Fibroblast of lung (primary cell): ENCODE data around the gene TENM3. TPM values are rescaled to one million over a fixed set of nuclear protein-coding genes. Genes with fewer than 3 reads are reported as not detected.
A peak's percentile ranks its signal among the peaks of the same experiment; 100 is the strongest.

Experiments
- DNase-seq, 2 donors: peaks; one replicate each; pipeline versions ENCODE4 v3.0.0 to v3.0.0-alpha.2; 2010; ENCODE audit warnings: low read depth in 2 of 2
- H2AFZ ChIP-seq: 2 replicates; pipeline ENCODE4 v1.5.1; 2012; ENCODE audit warnings: low read length, control low read depth, inconsistent platforms
- H3K27ac ChIP-seq: 2 replicates; pipeline ENCODE4 v1.5.1; 2011; ENCODE audit warnings: low read length, control low read depth; ENCODE audit not compliant: insufficient read depth
- H3K27me3 ChIP-seq: 2 replicates; pipeline ENCODE4 v1.5.1; 2011; ENCODE audit warnings: mild to moderate bottlenecking, low read length; ENCODE audit not compliant: control insufficient read depth, insufficient read depth
- H3K36me3 ChIP-seq: 2 replicates; pipeline ENCODE4 v1.5.1; 2011; ENCODE audit warnings: low read length; ENCODE audit not compliant: control insufficient read depth, insufficient read depth
- H3K4me1 ChIP-seq: 2 replicates; pipeline ENCODE4 v1.5.1; 2011; ENCODE audit warnings: low read length; ENCODE audit not compliant: control insufficient read depth, insufficient read depth; ENCODE audit errors: extremely low read depth
- H3K4me2 ChIP-seq: 2 replicates; pipeline ENCODE4 v1.5.1; 2011; ENCODE audit warnings: low read length, control low read depth; ENCODE audit not compliant: insufficient read depth; ENCODE audit errors: extremely low read depth
- H3K4me3 ChIP-seq, 4 experiments: fragments of 200-600 bp in 1 of 4; sonication (generic) in 1 of 4; replicated peaks in 1 of 4; 2 replicates each; pipeline ENCODE4 v1.5.1; 2011 to 2016; ENCODE audit warnings: low read length in 4 of 4, low read depth in 3 of 4, mild to moderate bottlenecking in 3 of 4, control low read depth in 2 of 4, inconsistent platforms in 1 of 4, mixed read lengths in 1 of 4; ENCODE audit not compliant: insufficient read depth in 1 of 4; ENCODE audit errors: control extremely low read depth in 1 of 4
- H3K79me2 ChIP-seq: 2 replicates; pipeline ENCODE4 v1.5.1; 2012; ENCODE audit warnings: mild to moderate bottlenecking, low read length, inconsistent platforms; ENCODE audit not compliant: control insufficient read depth, insufficient read depth
- H3K9ac ChIP-seq: 2 replicates; pipeline ENCODE4 v1.5.1; 2011; ENCODE audit warnings: mild to moderate bottlenecking, low read length, control low read depth; ENCODE audit not compliant: insufficient read depth
- H3K9me3 ChIP-seq: 2 replicates; pipeline ENCODE4 v1.5.1; 2012; ENCODE audit warnings: low read depth, low read length; ENCODE audit not compliant: control insufficient read depth, insufficient read depth
- H4K20me1 ChIP-seq: 2 replicates; pipeline ENCODE4 v1.5.1; 2011; ENCODE audit warnings: low read length; ENCODE audit not compliant: control insufficient read depth, insufficient read depth; ENCODE audit errors: extremely low read depth
- CTCF ChIP-seq, 2 donors: IDR thresholded peaks in 1 of 2; conservative IDR thresholded peaks in 1 of 2; 1 replicate in 1 of 2; 2 replicates in 1 of 2; pipeline ENCODE4 v1.5.1; 2011 to 2012; ENCODE audit warnings: low read length in 2 of 2, control low read depth in 1 of 2, inconsistent platforms in 1 of 2, low read depth in 1 of 2, mild to moderate bottlenecking in 1 of 2
- EZH2 ChIP-seq: IDR thresholded peaks from 2 replicates; pipeline ENCODE4 v1.5.1; 2012; ENCODE audit warnings: low read length, control low read depth, mild to moderate bottlenecking; ENCODE audit errors: missing control alignments
- polyA plus RNA-seq, 2 donors: library from polyadenylated mRNA; depleted of rRNA in 1 of 2; stranded (reverse) in 1 of 2; unstranded in 1 of 2; fragments of >200 nt; gene quantifications; 2 replicates each; pipeline ENCODE4 v1.2.1, GENCODE V29; 2011 to 2012; ENCODE audit warnings: missing spikeins in 1 of 2
- total RNA-seq: library from RNA; depleted of rRNA; stranded (reverse); fragments of >200 nt; gene quantifications from 2 replicates; pipeline ENCODE4 v1.2.1, GENCODE V29; 2014

The TENM3 gene
- total and polyA plus RNA-seq, 2 donors (not counting 1 experiment from before 2014, with no cell fraction given), result 2.7 to 3.6 TPM

- Histone ChIP-seq H3K27ac (no peak overlapping the region), H3K9ac (no peak overlapping the region), H3K9me3 (no peaks in the 10 kb centered on the region), H3K4me3 (no peak overlapping the region), H4K20me1 (no peaks in the 10 kb centered on the region), H3K79me2 (no peaks in the 10 kb centered on the region), H2AFZ (no peak overlapping the region), H3K27me3 (no peaks in the 10 kb centered on the region), H3K4me2 (no peak overlapping the region), H3K36me3 (no peaks in the 10 kb centered on the region), H3K4me1 (no peaks in the 10 kb centered on the region)
- no peak for TF ChIP-seq EZH2
- no peak for TF ChIP-seq CTCF (conservative IDR thresholded peaks at IDR 0.05 in 1 of 2, IDR thresholded peaks at IDR 0.05 in 1 of 2; ENCODE audit: low read depth in 1 of 2, low read length in 2 of 2)
- peak in 1 of 2 donors; percentile 3 for DNase-seq
Measured at GRCh38 chr4:182647646-182648300, 404.6 kb downstream of the TENM3 start.

GRCh38 chr4:182648766-182649165 is 405.6 kb downstream of the TENM3 start:
- Histone ChIP-seq H4K20me1 (no peaks in the 10 kb centered on the region), H3K79me2 (no peaks in the 10 kb centered on the region), H3K4me1 (no peaks in the 10 kb centered on the region), H3K4me2 (no peak overlapping the region), H2AFZ (no peak overlapping the region), H3K36me3 (no peaks in the 10 kb centered on the region), H3K9me3 (no peaks in the 10 kb centered on the region), H3K27me3 (no peaks in the 10 kb centered on the region), H3K27ac (no peak overlapping the region), H3K4me3 (no peak overlapping the region), H3K9ac (no peak overlapping the region)
- no peak for DNase-seq
- TF ChIP-seq CTCF (conservative IDR thresholded peaks at IDR 0.05 in 1 of 2, IDR thresholded peaks at IDR 0.05 in 1 of 2; ENCODE audit: low read depth in 1 of 2, low read length in 2 of 2) (no peak), EZH2 (no peak)

- peak in 1 of 2 donors; percentile 65 for DNase-seq
- Histone ChIP-seq H3K4me3 (no peak overlapping the region), H3K4me1 (no peaks in the 10 kb centered on the region), H4K20me1 (no peaks in the 10 kb centered on the region), H3K9me3 (no peaks in the 10 kb centered on the region), H3K27ac (no peak overlapping the region), H3K4me2 (no peak overlapping the region), H3K9ac (no peak overlapping the region), H3K27me3 (no peaks in the 10 kb centered on the region), H3K36me3 (no peaks in the 10 kb centered on the region), H3K79me2 (no peaks in the 10 kb centered on the region), H2AFZ (no peak overlapping the region)
- TF ChIP-seq CTCF (conservative IDR thresholded peaks at IDR 0.05 in 1 of 2, IDR thresholded peaks at IDR 0.05 in 1 of 2; ENCODE audit: low read depth in 1 of 2, low read length in 2 of 2) (no peak), EZH2 (no peak)
Measured at GRCh38 chr4:182649698-182650477, 406.7 kb downstream of the TENM3 start.
